ENCODE data around the gene EHMT1.

The EHMT1 gene

DNA sequence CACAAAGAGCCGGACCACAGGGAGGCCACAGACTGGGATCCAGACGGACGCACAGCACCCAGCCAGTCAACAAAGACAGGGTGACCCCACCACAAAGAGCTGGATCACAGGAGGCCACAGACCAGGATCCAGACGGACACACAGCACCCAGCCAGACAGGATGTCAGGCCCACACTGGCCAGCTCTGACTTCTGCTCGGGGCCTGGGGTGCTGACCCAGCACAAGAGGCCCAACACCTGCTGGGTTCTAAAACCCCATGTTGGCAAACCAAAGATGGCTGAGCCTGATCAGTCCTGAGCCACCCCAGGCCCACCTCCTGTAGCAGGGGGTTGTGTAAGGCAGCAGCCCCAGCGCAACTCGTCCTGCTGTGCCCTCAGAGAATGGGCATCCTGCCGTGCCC, 34.8 kb upstream of the EHMT1 start:
- TF ChIP-seq, protein P1, sequence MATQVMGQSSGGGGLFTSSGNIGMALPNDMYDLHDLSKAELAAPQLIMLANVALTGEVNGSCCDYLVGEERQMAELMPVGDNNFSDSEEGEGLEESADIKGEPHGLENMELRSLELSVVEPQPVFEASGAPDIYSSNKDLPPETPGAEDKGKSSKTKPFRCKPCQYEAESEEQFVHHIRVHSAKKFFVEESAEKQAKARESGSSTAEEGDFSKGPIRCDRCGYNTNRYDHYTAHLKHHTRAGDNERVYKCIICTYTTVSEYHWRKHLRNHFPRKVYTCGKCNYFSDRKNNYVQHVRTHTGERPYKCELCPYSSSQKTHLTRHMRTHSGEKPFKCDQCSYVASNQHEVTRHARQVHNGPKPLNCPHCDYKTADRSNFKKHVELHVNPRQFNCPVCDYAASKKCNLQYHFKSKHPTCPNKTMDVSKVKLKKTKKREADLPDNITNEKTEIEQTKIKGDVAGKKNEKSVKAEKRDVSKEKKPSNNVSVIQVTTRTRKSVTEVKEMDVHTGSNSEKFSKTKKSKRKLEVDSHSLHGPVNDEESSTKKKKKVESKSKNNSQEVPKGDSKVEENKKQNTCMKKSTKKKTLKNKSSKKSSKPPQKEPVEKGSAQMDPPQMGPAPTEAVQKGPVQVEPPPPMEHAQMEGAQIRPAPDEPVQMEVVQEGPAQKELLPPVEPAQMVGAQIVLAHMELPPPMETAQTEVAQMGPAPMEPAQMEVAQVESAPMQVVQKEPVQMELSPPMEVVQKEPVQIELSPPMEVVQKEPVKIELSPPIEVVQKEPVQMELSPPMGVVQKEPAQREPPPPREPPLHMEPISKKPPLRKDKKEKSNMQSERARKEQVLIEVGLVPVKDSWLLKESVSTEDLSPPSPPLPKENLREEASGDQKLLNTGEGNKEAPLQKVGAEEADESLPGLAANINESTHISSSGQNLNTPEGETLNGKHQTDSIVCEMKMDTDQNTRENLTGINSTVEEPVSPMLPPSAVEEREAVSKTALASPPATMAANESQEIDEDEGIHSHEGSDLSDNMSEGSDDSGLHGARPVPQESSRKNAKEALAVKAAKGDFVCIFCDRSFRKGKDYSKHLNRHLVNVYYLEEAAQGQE (IDR thresholded peaks at IDR 0.05; ENCODE audit: low read depth): no peak
- no peak for TF ChIP-seq CEBPB (IDR thresholded peaks at IDR 0.05)
- TF ChIP-seq, protein P2, sequence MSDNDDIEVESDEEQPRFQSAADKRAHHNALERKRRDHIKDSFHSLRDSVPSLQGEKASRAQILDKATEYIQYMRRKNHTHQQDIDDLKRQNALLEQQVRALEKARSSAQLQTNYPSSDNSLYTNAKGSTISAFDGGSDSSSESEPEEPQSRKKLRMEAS (IDR thresholded peaks at IDR 0.05): no peak
- TF ChIP-seq CREB1 (IDR thresholded peaks at IDR 0.05; ENCODE audit: low read depth): no peak
- TF ChIP-seq RAD21 (IDR thresholded peaks at IDR 0.05; ENCODE audit: low read depth): no peak
- no peak for TF ChIP-seq NFIC (IDR thresholded peaks at IDR 0.05)
- no peak for TF ChIP-seq ZBTB7A (IDR thresholded peaks at IDR 0.05; ENCODE audit: low read depth)
- TF ChIP-seq EP300 (IDR thresholded peaks at IDR 0.05; ENCODE audit: borderline replicate concordance): no peak
- TF ChIP-seq TEAD4 (IDR thresholded peaks at IDR 0.05): no peak
- no peak for TF ChIP-seq TCF12 (IDR thresholded peaks at IDR 0.05; ENCODE audit: low read depth)
- no peak for TF ChIP-seq EGR1 (IDR thresholded peaks at IDR 0.05)
- TF ChIP-seq YY1 (IDR thresholded peaks at IDR 0.05; ENCODE audit: low read depth): no peak
- TF ChIP-seq TAF1 (IDR thresholded peaks at IDR 0.05; ENCODE audit: low read depth): no peak
- no peak for TF ChIP-seq FOXM1 (IDR thresholded peaks at IDR 0.05; ENCODE audit: borderline replicate concordance, low read depth)
- TF ChIP-seq, protein P3, sequence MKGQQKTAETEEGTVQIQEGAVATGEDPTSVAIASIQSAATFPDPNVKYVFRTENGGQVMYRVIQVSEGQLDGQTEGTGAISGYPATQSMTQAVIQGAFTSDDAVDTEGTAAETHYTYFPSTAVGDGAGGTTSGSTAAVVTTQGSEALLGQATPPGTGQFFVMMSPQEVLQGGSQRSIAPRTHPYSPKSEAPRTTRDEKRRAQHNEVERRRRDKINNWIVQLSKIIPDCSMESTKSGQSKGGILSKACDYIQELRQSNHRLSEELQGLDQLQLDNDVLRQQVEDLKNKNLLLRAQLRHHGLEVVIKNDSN (IDR thresholded peaks at IDR 0.05): no peak

DNA sequence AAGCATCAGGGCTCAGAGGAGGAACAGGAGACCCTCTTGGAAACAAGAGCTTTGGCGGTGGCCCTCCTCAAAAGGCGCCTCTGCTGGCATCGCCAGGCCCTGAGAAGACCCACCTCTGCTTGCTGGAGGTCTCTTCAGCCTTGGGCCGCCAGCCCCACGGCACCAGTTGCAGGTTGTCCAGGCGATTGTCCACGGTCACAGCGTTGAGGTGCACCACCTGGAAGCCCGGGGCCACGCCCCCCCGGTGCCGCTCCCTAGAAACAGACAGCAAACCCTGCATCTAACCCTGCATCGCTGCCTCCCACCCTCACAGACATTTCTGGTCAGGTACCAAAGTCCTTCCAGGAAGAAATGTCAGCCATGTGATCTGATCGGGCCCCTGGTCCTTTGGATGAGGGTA, 32.0 kb upstream of the EHMT1 start:
- TF ChIP-seq EP300 (IDR thresholded peaks at IDR 0.05; ENCODE audit: borderline replicate concordance) (no peak), FOXM1 (IDR thresholded peaks at IDR 0.05; ENCODE audit: borderline replicate concordance, low read depth) (no peak), TAF1 (IDR thresholded peaks at IDR 0.05; ENCODE audit: low read depth) (no peak), ZBTB7A (IDR thresholded peaks at IDR 0.05; ENCODE audit: low read depth) (no peak), TEAD4 (IDR thresholded peaks at IDR 0.05) (no peak), CEBPB (IDR thresholded peaks at IDR 0.05) (no peak), TCF12 (IDR thresholded peaks at IDR 0.05; ENCODE audit: low read depth) (no peak), YY1 (IDR thresholded peaks at IDR 0.05; ENCODE audit: low read depth) (no peak), RAD21 (IDR thresholded peaks at IDR 0.05; ENCODE audit: low read depth) (no peak)
- TF ChIP-seq, protein P3 (IDR thresholded peaks at IDR 0.05): no peak

DNA sequence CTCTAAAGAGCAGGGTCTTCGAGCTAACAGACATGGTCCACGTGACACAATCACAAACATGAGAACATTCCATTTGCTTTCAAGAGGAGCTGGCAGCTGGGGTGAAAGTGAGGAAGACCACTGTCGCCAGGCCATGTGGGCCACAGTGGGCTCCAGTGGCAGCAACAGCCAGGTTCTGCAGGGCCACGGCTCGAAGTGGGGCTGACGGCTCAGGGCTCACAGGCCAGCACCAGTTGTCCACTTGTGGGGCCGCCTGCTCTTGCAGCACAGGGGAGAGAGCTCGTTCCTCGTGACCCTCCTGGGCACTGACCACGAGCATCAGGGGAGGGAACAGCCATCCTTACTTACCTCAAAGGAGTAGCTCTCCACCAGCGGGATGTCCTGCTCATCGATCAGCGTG, 30.5 kb upstream of the EHMT1 start:
- TF ChIP-seq EGR1 (IDR thresholded peaks at IDR 0.05): no peak
- TF ChIP-seq RAD21 (IDR thresholded peaks at IDR 0.05; ENCODE audit: low read depth): no peak
- no peak for TF ChIP-seq CEBPB (IDR thresholded peaks at IDR 0.05)
- TF ChIP-seq, protein P1 (IDR thresholded peaks at IDR 0.05; ENCODE audit: low read depth): no peak
- TF ChIP-seq, protein P2 (IDR thresholded peaks at IDR 0.05): no peak
- TF ChIP-seq NFIC (IDR thresholded peaks at IDR 0.05): no peak
- no peak for TF ChIP-seq TEAD4 (IDR thresholded peaks at IDR 0.05)
- TF ChIP-seq TAF1 (IDR thresholded peaks at IDR 0.05; ENCODE audit: low read depth): no peak
- TF ChIP-seq CREB1 (IDR thresholded peaks at IDR 0.05; ENCODE audit: low read depth): no peak
- TF ChIP-seq EP300 (IDR thresholded peaks at IDR 0.05; ENCODE audit: borderline replicate concordance): no peak
- no peak for TF ChIP-seq ZBTB7A (IDR thresholded peaks at IDR 0.05; ENCODE audit: low read depth)
- TF ChIP-seq FOXM1 (IDR thresholded peaks at IDR 0.05; ENCODE audit: borderline replicate concordance, low read depth): no peak
- TF ChIP-seq TCF12 (IDR thresholded peaks at IDR 0.05; ENCODE audit: low read depth): no peak
- TF ChIP-seq, protein P3 (IDR thresholded peaks at IDR 0.05): no peak
- no peak for TF ChIP-seq YY1 (IDR thresholded peaks at IDR 0.05; ENCODE audit: low read depth)

DNA sequence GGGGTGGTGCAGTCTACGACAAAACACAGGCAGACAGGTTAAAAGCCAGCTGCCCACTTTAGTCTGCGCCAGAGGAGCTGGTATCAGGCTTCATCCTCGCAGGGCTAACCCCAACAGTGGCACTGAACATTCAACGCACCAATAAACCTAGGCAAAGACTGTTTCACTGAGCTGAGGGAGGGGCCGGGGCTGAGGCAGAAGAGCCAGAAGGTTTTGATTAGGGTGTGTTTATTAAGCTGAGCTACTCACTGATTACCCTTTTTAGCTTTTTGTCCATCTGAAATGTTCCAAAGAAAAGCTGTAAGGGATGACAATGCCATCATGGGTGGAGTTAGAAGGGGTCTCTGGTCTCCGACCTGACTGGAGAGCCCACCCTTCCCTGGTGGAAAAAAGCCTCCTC, 29.9 kb upstream of the EHMT1 start:
- TF ChIP-seq CEBPB (IDR thresholded peaks at IDR 0.05) (no peak), CREB1 (IDR thresholded peaks at IDR 0.05; ENCODE audit: low read depth) (no peak), EP300 (IDR thresholded peaks at IDR 0.05; ENCODE audit: borderline replicate concordance) (no peak), TCF12 (IDR thresholded peaks at IDR 0.05; ENCODE audit: low read depth) (no peak), YY1 (IDR thresholded peaks at IDR 0.05; ENCODE audit: low read depth) (no peak), NFIC (IDR thresholded peaks at IDR 0.05) (no peak), TAF1 (IDR thresholded peaks at IDR 0.05; ENCODE audit: low read depth) (no peak), TEAD4 (IDR thresholded peaks at IDR 0.05) (no peak), ZBTB7A (IDR thresholded peaks at IDR 0.05; ENCODE audit: low read depth) (no peak)
- TF ChIP-seq, protein P2 (IDR thresholded peaks at IDR 0.05): no peak
- TF ChIP-seq, protein P3 (IDR thresholded peaks at IDR 0.05): no peak
- TF ChIP-seq, protein P1 (IDR thresholded peaks at IDR 0.05; ENCODE audit: low read depth): no peak
